Colonic mucosa (tissue), 4 donors: ENCODE data around the gene CTAGE1. TPM values are rescaled to one million over a fixed set of nuclear protein-coding genes. Genes with fewer than 3 reads are reported as not detected.
A peak's percentile ranks its signal among the peaks of the same experiment; 100 is the strongest.

ENCODE experiments used
- DNase-seq: peaks from one replicate; pipeline ENCODE4 v3.0.0-alpha.2; 2020
- H3K27ac ChIP-seq: fragments of 200-600 bp; one replicate; pipeline ENCODE4 v1.8.0; 2021
- H3K27me3 ChIP-seq: fragments of 200-600 bp; one replicate; pipeline ENCODE4 v1.8.0; 2021
- H3K36me3 ChIP-seq: fragments of 200-600 bp; one replicate; pipeline ENCODE4 v1.8.0; 2021
- H3K4me1 ChIP-seq: fragments of 200-600 bp; one replicate; pipeline ENCODE4 v1.8.0; 2021; ENCODE audit warnings: mild to moderate bottlenecking
- H3K4me3 ChIP-seq: fragments of 200-600 bp; one replicate; pipeline ENCODE4 v1.8.0; 2021
- H3K9ac ChIP-seq, 2 donors: one replicate each; pipeline ENCODE4 v1.7.0; 2013; ENCODE audit warnings: control low read depth in 2 of 2, low read depth in 2 of 2, low read length in 2 of 2
- H3K9me3 ChIP-seq: fragments of 200-600 bp; one replicate; pipeline ENCODE4 v1.8.0; 2021
- intact Hi-C: fragments of 100-400 bp; cut with DNase I; formaldehyde crosslinking; loops from one replicate; pipeline ENCODE4 v1.14.1; 2022
- total RNA-seq, 2 donors: library from RNA; stranded (reverse); fragmentation: NEBNext Ultra II Directional in 1 of 2; extraction: Animal tissue kit (Norgen Biotek cat#: 25700) in 1 of 2; gene quantifications; one replicate each; pipeline ENCODE4 v1.2.1, GENCODE V29; 2021
- TF ChIP-seq, protein P1 (sequence below): fragments of 200-600 bp; IDR thresholded peaks from one replicate; pipeline ENCODE4 v1.8.0; 2022; ENCODE audit warnings: antibody characterized with exemption, mild to moderate bottlenecking
- donor health status: healthy.
- donor health status: DM: no; HTN: no; CAD: no.
- donor health status: DM: no; HTN: no; CAD: no.

CTAGE1 gene, protein sequence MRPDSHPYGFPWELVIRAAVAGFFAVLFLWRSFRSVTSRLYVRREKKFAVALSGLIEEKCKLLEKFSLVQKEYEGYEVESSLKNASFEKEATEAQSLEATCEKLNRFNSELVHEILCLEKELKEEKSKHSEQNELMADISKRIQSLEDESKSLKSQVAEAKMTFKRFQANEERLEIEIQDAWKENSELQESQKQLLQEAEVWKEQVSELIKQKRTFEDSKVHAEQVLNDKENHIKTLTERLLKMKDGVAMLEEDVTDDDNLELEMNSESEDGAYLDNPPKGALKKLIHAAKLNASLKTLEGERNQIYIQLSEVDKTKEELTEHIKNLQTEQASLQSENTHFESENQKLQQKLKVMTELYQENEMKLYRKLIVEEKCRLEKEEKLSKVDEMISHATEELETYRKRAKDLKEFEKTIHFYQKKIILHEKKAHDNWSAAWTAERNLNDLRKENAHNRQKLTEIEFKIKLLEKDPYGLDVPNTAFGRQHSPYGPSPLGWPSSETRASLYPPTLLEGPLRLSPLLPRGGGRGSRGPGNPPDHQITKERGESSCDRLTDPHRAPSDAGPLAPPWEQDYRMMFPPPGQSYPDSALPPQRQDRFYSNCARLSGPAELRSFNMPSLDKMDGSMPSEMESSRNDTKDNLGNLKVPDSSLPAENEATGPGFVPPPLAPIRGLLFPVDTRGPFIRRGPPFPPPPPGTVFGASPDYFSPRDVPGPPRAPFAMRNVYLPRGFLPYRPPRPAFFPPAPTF
- not detected for total RNA-seq

DNA sequence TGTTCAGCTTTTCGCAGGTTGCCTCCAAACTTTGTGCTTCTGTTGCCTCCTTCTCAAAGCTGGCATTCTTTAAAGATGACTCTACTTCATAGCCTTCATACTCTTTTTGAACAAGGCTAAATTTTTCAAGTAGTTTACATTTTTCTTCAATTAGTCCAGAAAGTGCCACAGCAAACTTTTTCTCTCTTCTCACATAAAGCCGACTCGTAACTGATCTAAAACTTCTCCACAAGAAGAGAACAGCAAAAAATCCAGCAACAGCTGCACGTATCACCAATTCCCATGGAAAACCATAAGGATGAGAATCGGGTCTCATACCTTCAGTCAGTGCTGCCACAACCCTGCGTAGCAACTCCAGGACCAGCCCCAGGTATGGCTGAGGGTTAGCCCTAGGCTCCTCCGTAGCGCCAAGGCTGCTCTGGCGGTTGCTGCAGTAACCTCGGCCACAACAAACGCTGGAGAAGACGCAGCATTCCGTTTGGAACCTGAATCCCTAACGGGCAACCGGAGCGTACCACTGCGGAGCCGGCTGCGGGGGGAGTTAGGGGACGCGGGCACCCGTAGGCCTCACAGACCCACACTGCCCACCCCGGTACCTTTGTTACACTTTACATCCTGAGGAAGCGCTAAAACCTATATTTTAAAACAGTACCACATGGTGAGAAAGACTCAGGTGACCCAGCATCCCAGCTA, at the start of gene CTAGE1:
CTAGE1 (minus strand) TSS at position 420 of the 693 bp plus-strand sequence; CDS start at position 316, 104 bp downstream.
- DNase-seq, result no peak
- TF ChIP-seq, protein P1, sequence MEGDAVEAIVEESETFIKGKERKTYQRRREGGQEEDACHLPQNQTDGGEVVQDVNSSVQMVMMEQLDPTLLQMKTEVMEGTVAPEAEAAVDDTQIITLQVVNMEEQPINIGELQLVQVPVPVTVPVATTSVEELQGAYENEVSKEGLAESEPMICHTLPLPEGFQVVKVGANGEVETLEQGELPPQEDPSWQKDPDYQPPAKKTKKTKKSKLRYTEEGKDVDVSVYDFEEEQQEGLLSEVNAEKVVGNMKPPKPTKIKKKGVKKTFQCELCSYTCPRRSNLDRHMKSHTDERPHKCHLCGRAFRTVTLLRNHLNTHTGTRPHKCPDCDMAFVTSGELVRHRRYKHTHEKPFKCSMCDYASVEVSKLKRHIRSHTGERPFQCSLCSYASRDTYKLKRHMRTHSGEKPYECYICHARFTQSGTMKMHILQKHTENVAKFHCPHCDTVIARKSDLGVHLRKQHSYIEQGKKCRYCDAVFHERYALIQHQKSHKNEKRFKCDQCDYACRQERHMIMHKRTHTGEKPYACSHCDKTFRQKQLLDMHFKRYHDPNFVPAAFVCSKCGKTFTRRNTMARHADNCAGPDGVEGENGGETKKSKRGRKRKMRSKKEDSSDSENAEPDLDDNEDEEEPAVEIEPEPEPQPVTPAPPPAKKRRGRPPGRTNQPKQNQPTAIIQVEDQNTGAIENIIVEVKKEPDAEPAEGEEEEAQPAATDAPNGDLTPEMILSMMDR, result no peak
- intact Hi-C loops, result no loop called here
- no peaks in the 10 kb centered on the region for H3K27me3 ChIP-seq
- H3K9ac ChIP-seq, result no peak within 1 kb of the TSS
- no peaks in the 10 kb centered on the region for H3K36me3 ChIP-seq
- H3K4me3 ChIP-seq, result no peak within 1 kb of the TSS
- H3K4me1 ChIP-seq, result no peaks in the 10 kb centered on the region
- H3K9me3 ChIP-seq, result no peaks in the 10 kb centered on the region
- no peak within 1 kb of the TSS for H3K27ac ChIP-seq

DNA sequence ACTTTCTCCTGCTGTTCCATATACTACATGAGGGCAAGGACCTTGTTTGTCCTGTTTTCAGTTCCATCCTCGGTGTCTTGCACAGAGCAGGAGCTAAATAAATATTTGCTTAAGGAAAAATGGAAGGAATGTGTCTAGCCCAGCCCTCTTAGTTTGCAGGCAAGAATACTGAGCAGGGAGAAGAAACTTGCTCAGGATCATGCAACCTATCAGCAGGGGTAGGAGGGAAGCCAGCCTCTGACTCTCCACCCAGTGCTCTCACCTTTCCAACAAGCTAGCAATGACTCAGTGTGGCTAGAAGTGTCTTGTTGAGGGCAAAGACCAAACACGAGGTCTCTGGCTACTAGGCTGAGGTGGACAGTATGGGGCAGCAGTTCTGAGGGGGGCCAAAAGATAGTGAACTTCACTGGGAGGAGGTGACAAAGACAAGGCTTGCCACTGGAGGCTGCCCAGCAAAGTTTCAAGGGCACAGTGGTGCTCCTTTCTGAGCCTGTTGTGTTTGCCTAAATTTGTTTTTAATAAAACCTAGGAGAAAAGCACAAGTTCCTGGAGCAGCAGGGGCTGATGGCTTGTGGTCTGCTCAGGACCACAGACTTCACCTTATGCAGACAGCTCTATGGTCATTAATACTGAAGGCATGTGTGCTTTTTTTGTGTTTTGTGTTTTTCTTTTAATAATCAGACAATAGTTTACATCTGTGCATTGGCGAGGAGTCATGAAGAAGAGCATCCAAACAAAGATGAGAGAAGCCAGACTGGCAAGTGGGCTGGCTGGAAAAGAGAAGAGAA, 49.1 kb upstream of the CTAGE1 start:
- no peak overlapping the region for H3K9ac ChIP-seq
- H3K4me3 ChIP-seq, result no peak overlapping the region
- H3K27me3 ChIP-seq, result no peaks in the 10 kb centered on the region
- H3K36me3 ChIP-seq, result no peaks in the 10 kb centered on the region
- intact Hi-C loops, result no loop called here
- TF ChIP-seq, protein P1, result no peak
- no peaks in the 10 kb centered on the region for H3K9me3 ChIP-seq
- H3K4me1 ChIP-seq, result peaks cover 5% of the 10 kb centered on the region
- peak; percentile 36 for DNase-seq
- no peak overlapping the region for H3K27ac ChIP-seq

DNA sequence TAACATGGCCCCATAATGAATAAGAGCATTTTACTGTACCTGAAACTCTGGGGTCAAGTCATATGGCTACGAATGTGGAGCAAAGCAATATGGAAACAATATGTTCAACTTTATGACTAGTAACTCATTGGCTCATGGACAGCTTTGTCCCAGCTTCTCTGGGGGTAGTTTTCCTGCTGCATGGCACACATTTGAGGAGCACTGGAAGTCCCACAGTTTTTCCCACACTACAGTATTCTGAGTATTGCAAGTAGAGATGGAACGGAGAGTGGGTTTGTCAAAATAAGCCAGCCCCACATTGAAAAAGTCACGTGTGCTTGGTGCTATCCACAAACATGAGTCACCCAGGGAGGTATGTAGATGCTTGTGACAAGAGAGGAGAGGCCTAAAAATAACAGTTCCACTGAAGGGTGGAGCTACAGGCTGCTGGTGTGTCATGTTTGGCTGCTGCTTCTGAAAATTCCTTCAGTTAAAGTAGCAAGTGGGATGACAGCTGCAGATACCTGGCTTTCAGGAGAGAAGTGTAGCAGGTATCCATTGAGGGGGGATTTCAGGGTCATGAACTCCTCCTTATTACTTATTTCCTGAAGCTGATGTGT, 48.2 kb upstream of the CTAGE1 start:
- Histone ChIP-seq H3K4me3 (no peak overlapping the region), H3K27ac (no peak overlapping the region), H3K9me3 (no peaks in the 10 kb centered on the region), H3K27me3 (no peaks in the 10 kb centered on the region), H3K9ac (no peak overlapping the region), H3K4me1 (peaks cover 5% of the 10 kb centered on the region), H3K36me3 (no peaks in the 10 kb centered on the region)
- TF ChIP-seq, protein P1, result no peak
- DNase-seq, result no peak
- intact Hi-C loops, result no loop called here

DNA sequence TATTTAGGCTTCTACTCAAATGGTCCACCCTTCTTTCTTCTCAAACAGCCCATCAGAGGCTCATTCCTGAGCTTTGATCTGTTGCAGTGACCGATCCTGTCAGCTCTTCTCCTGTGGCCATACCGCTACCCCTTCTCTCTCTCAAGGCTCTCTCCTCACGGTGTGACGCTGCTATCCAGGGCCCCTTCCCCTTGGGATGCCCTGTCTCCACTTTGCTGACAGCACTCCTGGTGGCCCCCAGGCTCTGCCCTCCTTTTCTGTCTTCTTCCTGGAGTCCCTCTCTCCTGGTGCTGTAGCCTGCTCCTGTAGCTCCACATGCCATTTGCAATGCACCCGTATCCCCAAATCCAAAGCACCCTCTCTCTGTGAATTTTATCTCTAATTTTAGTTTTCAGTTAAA, 45.4 kb upstream of the CTAGE1 start:
- Histone ChIP-seq H3K4me1 (no peaks in the 10 kb centered on the region), H3K4me3 (no peak overlapping the region), H3K9me3 (no peaks in the 10 kb centered on the region), H3K27ac (no peak overlapping the region), H3K27me3 (no peaks in the 10 kb centered on the region), H3K36me3 (no peaks in the 10 kb centered on the region), H3K9ac (no peak overlapping the region)
- TF ChIP-seq, protein P1, result no peak
- DNase-seq, result no peak
- intact Hi-C loops, result no loop called here
